ENCODE measurements around the gene NOSTRIN. TPM values are rescaled to one million over a fixed set of nuclear protein-coding genes. Genes with fewer than 3 reads are reported as not detected.
"Not testable (repeated sequence)": the region's sequence is repeated elsewhere in the genome, so short reads cannot be mapped to it uniquely, and the experiment has no call there.

The NOSTRIN gene
- total RNA-seq, 1 donor, result 0.81 TPM

DNA sequence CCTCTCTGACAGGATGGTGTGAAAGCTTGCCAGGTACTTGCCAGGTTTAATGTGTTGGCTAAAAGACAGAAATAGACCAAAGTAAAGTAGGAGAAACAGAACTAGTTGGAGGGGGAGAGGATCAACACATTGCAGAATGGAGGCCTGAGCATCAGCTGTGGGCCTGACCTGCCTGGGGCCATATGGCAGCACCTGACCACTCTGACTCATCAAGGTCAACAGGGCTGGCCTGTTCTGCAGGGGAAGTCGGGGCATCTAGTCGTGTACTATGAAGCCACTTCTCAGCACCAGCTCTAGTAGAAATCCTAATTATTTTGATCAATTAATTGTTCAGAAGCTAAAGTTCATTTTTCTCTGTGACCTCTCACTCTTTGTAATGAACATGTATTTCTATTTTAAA lies 35.8 kb upstream of the NOSTRIN start:
- DNase-seq (ENCODE audit: low read depth), result no peak
- no peak overlapping the region for H3K4me3 ChIP-seq (ENCODE audit: low read depth, low read length)
- TF ChIP-seq, protein P1, sequence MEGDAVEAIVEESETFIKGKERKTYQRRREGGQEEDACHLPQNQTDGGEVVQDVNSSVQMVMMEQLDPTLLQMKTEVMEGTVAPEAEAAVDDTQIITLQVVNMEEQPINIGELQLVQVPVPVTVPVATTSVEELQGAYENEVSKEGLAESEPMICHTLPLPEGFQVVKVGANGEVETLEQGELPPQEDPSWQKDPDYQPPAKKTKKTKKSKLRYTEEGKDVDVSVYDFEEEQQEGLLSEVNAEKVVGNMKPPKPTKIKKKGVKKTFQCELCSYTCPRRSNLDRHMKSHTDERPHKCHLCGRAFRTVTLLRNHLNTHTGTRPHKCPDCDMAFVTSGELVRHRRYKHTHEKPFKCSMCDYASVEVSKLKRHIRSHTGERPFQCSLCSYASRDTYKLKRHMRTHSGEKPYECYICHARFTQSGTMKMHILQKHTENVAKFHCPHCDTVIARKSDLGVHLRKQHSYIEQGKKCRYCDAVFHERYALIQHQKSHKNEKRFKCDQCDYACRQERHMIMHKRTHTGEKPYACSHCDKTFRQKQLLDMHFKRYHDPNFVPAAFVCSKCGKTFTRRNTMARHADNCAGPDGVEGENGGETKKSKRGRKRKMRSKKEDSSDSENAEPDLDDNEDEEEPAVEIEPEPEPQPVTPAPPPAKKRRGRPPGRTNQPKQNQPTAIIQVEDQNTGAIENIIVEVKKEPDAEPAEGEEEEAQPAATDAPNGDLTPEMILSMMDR (IDR thresholded peaks at IDR 0.05; ENCODE audit: insufficient read depth, low read length), result no peak

DNA sequence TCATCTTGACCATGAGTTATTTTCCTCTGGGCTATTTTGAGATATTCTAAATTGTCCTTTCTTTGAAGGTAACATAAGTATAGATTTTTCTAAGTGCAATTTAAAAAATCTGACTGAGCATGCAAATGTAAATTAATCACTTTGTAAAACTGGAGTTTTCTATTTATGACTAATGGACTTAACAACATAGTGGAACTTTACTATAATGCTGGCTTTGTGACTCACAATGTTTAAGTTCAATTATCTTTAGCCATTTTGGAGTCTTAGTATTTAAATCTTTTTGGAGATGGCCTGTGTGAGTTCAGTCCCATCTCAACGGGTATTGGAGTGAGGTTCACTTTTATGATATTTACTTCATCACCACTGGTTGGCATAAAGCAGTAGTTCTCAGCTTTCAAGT lies 35.2 kb upstream of the NOSTRIN start:
- no peak overlapping the region for H3K4me3 ChIP-seq (ENCODE audit: low read depth, low read length)
- DNase-seq (ENCODE audit: low read depth), result peak; percentile 10
- TF ChIP-seq, protein P1 (IDR thresholded peaks at IDR 0.05; ENCODE audit: insufficient read depth, low read length), result no peak

DNA sequence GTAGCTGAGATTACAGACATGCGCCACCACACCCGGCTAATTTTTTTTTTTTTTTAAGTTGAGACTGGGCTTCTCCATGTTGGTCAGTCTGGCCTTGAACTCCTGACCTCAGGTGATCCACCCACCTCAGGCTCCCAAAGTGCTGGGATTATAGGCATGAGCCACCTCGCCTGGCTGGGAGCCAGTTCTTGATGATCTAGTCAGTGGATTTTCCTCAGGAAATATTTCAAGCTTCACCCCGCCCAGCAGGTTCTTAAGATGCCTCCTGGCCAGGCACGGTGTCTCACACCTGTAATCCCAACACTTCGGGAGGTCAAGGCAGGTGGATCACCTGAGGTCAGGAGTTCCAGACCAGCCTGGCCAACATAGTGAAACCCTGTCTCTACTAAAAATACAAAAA lies 34.1 kb upstream of the NOSTRIN start:
- not testable (repeated sequence) for H3K4me3 ChIP-seq (ENCODE audit: low read depth, low read length); DNase-seq (ENCODE audit: low read depth)

DNA sequence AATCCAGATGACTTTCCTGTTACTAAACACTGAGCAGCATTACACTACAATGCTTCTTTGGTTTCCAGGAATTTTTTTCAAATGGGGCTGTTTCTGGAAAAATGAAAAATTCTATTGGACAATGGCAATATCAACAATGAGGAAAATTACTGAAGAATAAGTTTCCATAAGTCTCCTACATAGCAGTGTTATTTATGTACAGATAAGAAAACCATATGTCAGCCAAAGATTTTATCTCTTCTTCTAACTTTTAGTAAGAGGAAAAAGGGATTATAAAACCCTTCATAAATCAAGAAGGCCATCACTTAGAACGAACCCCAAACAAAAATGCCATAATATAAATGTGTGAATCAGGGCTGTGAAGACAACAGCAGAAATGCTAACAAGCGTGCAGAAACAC lies 31.6 kb upstream of the NOSTRIN start:
- H3K4me3 ChIP-seq (ENCODE audit: low read depth, low read length), result no peak overlapping the region
- TF ChIP-seq, protein P1 (IDR thresholded peaks at IDR 0.05; ENCODE audit: insufficient read depth, low read length), result no peak
- DNase-seq (ENCODE audit: low read depth), result peak; percentile 57

DNA sequence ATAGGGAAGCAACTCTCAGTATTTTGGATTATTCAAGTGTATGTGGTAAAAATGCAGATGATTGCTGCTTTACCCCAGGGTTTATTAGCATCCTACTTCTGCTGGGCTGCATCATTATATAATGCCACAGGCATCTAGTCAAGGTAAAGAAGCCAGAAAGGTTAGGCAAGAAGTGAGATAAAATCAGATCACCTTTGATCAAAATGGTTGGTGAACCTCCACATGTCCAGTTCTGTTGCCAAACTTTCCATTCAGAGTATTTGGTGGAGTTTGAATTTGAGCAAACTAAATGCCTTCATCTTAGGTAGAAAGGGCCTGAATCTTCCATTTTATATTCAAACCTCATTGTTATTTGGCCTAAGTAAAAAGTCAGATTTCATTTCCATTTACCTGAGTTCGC lies 29.7 kb upstream of the NOSTRIN start:
- TF ChIP-seq, protein P1 (IDR thresholded peaks at IDR 0.05; ENCODE audit: insufficient read depth, low read length), result no peak
- no peak for DNase-seq (ENCODE audit: low read depth)
- H3K4me3 ChIP-seq (ENCODE audit: low read depth, low read length), result no peak overlapping the region

DNA sequence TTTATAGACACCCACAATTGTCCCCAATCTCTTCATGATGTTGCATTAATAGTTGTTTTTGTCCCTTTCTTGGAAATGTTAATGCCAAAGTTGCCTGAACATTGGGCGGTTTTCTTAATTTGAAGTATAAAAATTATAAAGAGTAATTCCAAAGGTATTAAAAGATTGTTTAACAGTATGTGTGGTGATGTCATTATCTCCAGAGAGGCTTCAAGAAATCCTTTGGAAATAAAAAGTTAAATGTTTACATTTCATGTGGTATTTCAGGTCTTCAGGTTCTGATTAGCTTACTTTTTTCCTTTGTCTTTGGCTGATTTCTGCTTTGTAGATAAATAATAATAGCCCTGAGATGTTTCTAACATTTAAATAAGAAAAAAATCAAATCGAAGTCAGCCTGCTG lies 29.3 kb upstream of the NOSTRIN start:
- no peak for DNase-seq (ENCODE audit: low read depth)
- no peak overlapping the region for H3K4me3 ChIP-seq (ENCODE audit: low read depth, low read length)
- TF ChIP-seq, protein P1 (IDR thresholded peaks at IDR 0.05; ENCODE audit: insufficient read depth, low read length), result no peak

DNA sequence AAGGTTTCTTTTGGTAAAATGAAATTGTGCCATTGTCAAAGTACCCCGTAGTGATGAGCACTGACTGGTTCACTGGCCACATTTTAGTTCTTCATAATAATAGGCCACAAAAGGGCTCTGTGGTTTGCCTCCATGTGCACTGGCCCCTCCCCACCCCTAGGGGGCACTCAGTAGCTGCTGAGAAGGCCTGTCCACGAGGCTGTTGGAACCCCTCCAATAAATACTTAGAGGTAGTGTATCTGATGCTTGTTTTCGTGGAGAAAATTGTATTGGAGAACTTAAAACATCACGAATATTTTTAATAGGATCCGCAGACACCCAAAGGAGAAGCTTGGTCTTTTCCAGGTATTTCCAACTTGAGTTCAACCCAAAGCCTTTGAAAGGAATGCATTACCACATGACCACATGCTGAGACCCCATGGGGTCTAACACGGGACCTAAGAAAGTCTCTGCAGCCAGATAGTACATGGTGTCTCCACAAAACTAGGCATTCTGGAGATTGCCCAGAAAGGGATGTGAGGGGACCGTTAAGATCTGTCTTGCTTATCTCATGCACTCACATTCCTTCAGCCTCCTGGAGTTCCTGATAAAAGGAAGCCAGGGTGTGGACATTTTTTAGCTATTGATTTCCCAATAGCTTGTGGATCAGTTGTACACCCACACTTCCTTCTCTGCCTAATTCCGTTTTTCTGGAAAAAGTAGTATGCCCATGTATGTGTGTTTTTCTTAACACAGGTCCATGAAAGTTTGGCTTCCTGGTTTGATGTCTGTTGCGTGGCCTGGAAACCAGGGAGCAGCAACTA lies 28.5 kb upstream of the NOSTRIN start:
- H3K4me3 ChIP-seq (ENCODE audit: low read depth, low read length), result no peak overlapping the region
- TF ChIP-seq, protein P1 (IDR thresholded peaks at IDR 0.05; ENCODE audit: insufficient read depth, low read length), result peak; percentile 93
- DNase-seq (ENCODE audit: low read depth), result peak; percentile 81

Data from fibroblast of the aortic adventitia (primary cell).